ENCODE data around the gene MIB1.
"Not testable (repeated sequence)": the region's sequence is repeated elsewhere in the genome, so short reads cannot be mapped to it uniquely, and the experiment has no call there.

The MIB1 gene

DNA sequence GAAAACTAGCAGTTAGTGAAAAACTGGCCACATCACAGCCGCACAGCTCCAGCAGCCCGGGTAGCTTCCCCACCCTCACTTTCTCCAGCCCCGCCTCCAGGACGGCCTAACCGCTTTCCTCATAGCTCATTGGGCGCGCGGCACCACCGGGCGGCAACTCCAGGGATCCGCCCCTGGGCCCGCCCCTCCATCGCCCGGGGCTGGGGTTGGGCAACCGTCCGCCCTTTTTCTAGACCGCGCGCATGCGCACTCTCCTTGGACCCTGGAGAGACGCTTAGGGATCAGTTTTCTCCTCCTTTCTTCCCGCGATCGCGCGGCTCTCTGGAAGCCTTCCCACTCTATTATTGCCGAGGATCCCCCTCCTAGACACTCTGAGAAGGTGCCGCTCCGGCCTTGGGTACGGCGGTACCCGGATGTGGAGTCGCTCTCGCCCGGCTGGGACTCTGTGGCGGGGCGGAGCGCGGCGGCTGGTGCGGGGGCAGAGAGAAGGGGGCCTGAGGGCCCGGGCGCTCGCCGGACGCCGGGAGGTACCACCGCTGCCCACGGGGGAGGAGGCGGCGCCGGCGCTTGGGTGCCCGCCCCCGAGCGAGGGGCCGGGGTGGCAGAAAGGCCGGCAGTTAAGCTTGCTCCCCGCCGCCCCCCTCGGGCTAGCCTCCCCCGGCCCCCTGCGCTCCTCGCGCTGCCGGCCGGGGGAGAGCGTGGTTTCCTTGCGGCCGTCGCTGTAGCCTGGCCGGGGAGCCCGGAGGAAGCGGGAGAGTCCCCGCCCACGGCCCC is at the start of gene MIB1:
MIB1 (plus strand) TSS at position 255 of the 774 bp plus-strand sequence. CDS start 792 bp downstream, outside the sequence.
- peak; percentile 95 to 98 (median 96) for DNase-seq

DNA sequence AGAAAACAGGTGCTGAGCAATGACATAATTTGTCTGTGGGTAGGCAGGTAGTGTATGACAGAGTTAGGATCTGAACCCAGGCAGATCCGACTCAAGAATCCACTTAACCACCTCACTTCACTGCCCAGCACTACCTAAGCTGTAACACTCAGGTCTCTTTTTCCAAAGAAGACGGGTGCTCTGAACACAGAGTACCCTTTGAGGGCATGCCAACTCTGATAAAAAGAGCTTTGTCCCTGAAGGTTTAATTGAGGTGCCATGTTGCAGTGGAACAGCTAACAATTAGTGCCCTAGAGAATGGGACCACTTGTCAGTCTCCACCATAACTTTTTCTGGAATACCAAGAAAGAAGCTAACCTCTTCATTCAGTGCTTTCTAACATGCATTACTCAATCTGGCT is 47.3 kb upstream of the MIB1 start:
- DNase-seq = no peak

DNA sequence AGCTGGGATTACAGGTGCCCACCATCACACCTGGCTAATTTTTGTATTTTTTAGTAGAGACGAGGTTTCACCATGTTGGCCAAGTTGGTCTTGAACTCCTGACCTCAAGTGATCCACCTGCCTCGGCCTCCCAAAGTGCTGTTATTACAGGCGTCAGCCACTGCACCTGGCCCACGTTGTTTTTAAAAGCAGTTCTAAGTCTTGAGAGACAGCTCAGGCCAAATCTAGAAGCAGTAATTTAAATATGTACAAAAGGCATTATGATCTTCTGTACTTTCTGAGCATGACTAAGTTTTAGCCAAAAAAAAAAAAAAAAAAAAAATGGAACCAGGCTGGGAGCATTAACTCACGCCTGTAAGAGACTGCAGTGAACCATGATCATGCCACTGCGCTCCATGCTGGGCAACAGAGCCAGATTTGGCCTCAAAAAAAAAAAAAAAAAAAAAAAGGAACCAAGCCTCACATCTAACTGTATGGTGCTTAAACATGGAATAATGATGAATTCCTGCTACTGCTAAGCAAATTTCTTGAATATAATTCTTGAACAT is 40.0 kb upstream of the MIB1 start:
- no peak for DNase-seq

DNA sequence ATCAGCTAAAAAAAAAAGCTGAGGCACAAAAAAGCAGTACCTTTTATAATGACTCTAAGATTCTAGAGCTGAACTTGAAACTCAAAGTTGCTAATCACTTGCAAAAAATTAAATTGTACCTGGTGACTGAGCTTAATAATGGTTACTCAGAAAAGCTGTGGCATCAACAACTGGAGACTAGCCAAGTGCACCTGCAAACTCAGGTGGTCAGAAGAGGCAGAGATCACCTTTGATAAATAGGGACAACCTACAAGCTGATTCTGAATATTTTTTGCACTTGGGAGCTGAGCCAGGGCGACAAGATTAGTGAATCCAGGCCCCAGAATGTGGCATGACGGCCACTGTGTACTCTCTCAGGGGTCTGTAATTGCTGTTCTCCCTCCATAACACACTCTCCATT is 39.0 kb upstream of the MIB1 start:
- DNase-seq = no peak

DNA sequence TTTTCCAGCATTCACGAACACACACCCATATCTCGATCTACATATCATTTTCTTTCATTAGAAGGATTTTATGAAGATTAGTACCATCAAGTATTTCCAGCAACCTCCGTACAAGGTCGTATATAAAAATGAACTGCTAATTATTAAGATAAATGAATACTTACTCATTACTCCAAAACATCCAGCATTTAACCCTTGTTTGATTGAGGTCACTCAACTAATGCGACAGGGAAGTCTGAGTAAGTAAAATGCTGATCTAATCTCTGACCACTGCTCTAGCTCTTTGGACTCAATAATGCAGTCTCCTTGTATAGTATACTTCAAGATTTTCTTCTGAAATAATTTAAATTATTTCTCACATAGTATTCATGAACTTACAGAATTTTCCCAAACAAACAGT is 38.0 kb upstream of the MIB1 start:
- no peak for DNase-seq

DNA sequence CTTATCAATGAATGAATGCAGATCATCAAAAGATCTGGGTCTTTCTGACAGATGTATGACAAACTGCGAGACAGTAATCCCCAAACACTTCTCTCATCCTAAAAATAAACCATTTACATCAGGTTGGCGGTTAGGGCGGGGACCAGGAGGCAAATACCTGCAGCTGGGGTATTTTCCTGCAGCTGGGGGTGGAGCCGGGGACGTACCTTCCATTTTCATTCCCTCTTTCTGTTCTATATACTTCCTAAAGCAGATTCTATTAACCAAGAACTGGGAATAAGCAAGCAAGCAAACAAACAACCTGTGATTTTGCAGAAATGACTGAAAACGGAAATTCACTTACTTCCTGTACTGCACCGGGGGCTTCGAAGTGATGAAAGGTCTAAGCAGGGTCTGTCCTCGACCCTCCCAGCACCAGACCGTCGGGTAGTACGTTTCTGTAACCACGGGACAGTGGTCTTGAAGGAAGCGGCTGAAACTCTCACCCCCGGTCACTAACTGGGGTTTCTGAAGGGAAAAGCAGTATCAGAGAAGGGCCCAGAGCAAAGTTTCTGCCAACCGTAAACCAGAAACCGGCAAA is 37.3 kb upstream of the MIB1 start:
- DNase-seq = peak in 1 of 4 experiments; percentile 6

DNA sequence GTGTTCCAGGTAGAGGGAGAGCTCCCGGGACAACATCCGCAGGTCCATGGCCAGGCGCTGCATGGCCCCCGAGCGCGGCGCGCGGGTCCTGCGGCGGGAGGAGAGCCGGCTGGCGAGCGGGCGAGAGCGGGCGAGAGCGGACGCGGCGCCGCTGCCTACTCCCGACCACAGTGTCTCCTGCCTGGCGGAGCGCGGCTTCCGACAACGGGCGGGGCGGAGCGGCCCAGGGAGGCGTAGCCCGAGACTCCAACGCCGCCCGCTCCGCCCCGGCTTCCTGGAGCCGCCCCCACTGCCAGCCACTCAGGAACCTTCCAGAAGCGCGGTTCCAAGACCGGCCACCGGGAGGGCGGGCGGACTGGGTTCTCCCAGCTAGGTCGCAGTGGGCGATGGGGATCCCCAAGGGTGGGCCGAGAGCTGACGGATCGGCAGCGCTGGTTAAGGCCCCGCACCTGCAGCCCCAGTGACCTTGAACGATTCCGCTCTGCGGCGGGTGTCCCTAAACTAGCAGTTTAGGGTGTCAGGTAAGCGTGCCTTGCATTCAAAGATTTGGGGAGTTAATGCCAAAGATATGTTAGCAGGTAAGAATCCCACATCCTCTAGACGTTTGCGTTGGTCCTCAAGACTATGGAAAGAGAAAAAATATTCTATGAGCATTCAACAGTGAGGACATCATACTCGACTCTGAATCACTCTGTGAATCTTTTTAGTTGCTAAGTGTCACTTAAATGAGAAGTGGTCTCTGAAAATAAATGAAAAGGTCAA is 35.8 kb upstream of the MIB1 start, which contains the start of gene ABHD3:
ABHD3 (minus strand) TSS at position 172 of the 762 bp plus-strand sequence; CDS start at position 63, 109 bp downstream.
- DNase-seq = peak; percentile 58 to 87 (median 78)

DNA sequence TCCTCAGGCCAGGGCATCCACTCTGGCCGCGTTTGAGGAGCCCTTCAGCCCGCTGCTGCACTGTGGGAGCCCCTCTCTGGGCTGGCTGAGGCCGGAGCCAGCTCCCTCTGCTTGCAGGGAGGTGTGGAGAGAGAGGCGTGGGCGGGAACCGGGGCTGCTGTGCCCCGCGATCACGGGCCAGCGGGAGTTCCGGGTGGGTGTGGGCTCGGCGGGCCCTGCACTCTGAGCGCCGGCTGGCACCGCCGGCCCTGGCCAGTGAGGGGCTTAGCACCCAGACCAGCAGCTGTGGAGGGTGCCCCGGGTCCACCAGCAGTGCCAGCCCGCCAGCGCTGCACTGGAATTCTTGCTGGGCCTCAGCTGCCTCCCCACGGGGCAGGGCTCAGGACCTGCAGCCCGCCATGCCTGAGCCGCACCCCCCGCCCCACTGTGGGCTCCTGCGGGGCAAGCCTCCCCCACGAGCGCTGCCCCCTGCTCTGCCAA is 34.2 kb upstream of the MIB1 start:
- no peak for DNase-seq

DNA sequence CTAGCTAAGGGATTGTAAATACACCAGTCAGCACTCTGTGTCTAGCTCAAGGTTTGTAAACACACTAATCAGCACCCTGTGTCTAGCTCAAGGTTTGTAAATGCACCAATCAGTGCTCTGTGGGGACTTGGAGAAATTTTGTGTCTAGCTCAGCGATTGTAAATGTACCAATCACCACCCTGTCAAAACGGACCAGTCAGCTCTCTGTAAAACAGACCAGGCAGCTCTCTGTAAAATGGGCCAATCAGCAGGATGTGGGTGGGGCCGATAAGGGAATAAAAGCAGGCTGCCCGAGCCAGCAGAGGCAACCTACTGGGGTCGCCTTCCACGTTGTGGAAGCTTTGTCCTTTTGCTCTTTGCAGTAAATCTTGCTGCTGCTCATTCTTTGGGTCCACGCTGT is 33.5 kb upstream of the MIB1 start:
- DNase-seq = not testable (repeated sequence)

DNA sequence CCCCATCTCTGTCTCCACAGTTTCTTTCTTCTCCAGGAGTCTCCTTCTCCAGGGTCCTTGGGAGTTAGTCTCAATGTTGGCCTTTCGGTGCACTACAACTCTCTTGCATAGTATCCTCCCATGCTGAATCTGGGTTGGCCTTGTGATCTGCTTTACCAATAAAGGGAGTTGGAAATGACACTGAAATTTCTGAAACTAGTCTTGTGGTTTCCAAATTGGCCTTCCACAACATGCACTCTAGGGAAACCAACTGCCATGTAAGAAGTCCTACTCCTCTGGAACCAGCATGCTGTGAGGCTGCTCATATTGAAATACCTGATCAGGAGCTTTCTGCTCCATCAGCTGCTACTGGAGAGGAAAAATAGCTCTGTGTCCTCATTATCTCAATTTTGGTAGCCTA is 26.1 kb upstream of the MIB1 start:
- no peak for DNase-seq

DNA sequence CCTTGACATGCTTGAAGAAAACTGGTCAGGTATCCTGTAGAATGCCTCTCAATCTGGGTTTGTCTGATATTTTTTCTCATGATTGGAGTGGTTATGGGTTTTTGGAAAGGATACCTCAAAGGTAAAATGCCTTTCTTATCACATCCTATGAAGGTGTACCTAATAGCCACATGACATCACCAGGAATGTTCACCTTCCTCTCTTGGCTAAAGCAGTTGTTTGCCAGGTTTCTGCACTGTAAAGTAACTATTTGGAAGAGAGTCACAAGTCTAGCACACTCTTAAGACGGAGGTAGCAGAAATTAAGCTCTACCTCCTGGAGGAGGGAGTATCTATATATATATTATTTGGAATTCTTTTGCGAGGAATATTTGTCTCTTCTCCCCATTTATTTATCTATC is 17.9 kb upstream of the MIB1 start:
- DNase-seq = no peak

DNA sequence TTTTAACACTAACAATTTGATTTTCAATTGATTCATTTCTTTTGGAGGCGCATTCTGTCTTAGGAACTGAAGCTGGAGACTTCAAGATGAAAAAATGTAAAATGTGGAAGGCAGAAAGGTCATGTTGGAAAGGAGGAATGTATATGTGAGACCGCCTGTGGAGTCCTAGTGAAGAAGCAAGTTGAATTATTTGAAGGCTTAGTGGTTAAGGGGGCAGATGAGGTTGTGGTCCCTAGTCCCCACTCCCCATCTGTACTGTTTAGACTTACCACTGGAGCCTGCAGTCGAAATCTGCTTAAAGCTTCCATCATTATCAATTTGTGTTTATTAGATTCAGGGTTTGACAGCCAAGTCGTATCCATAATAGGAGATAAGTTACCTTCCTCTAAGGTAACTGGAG is 15.4 kb upstream of the MIB1 start:
- DNase-seq = no peak

DNA sequence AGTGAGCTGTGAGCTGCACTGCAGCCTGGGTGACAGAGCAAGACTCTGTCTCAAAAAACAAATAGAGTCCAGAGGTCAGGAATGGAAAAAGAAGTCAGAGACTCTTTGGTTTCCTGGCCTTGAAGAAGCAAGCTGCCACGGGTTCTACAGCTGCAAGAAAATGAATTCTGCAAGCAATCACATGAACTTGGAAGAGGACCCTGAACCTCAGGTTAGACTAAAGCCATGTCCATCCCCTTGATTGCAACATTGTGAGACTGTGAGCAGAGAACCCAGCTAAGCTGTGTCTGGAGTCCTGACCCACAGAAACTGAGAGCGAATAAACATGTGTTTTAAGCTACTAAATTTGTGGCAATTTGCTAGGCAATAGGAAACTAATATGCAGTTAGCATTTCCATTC is 12.9 kb upstream of the MIB1 start:
- no peak for DNase-seq

DNA sequence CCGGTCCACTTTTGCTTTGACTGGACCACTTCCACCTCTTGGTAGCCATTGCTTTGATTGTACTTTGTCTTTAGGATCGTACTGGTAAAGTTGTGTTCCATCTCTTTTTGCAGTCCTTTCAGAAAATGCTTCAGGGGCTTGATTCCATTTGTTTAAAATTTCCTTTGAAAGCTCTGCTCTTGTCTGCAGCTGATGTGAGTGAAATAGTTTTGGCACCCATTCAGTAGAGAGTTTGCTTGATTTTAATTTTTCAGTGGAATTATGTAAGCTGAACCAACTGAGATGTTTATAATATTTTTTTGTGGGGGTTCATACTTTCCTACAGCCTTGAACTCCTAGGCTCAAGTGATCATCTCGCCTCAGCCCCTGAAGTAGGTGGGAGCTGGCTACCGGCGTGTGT is 7.6 kb upstream of the MIB1 start:
- DNase-seq = no peak

DNA sequence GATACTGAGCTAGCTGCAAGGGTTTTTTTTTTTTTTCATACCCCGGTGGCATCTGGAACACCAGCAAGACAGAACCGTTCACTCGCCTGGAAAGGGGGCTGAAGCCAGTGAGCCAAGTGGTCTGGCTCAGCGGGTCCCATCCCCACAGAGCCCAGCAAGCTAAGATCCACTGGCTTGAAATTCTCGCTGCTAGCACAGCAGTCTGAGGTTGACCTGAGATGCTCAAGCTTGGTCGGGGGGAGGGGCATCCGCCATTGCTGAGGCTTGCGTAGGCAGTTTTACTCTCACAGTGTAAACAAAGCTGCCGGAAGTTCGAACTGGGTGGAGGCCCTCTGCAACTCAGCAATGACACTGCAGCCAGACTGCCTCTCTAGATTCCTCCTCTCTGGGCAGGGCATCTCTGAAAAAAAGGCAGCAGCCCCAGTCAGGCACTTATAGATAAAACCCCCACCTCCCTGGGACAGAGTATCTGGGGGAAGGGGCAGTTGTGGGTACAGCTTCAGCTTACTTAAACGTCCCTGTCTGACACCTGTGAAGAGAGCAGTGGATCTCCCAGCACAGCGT is 5.1 kb upstream of the MIB1 start:
- peak in 1 of 4 experiments; percentile 5 for DNase-seq

DNA sequence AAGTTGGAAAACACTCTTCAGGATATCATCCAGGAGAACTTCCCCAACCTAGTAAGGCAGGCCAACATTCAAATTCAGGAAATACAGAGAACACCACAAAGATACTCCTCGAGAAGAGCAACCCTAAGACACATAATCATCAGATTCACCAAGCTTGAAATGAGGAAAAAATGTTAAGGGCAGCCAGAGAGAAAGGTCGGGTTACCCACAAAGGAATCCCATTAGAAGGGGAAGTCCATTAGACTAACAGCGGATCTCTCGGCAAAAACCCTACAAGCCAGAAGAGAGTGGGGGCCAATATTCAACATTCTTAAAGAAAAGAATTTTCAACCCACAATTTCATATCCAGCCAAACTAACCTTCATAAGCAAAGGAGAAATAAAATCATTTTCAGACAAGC is 3.7 kb upstream of the MIB1 start:
- not testable (repeated sequence) for DNase-seq

DNA sequence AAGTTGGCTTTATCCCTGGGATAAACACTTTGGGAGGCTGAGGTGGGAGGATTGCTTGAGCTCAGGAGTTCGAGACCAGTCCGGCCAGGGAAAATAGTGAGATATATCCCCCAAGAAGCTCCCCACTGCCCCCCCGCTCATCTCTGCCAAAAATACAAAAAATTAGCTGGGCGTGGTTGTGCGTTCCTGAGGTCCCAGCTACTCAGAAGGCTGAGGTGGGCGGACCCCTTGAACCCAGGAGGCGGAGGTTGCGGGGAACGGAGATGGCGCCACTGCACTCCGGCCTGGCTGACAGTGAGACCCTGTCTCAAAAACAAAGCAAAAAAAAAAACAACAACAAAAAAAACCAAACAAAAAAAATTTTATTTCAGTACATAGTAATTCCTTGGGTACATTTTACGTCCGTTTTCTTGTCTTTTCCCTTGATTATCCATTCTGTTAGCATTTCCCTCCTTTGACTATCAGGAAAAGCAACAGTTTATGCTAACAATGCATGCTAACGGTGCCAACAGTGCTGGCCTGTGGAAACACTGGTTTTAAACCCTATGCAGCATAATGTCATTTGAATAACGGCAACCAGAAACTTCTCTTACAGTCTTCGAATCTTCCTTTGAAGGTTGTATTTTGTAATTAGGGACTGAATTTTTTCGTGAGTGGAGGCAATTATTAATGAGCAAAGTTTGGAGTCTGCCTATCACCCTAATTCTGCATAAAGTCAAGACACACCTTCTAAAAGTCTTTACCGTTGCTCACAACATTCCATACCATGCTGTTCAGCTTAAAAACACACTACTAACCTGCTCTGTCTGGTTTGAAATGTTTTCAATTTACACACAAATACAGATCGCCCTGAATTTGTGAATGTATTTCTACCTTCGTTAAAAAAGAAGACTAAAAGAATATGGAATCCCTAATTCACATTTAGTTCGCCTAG is 721 bp upstream of the MIB1 start:
- no peak for DNase-seq

DNA sequence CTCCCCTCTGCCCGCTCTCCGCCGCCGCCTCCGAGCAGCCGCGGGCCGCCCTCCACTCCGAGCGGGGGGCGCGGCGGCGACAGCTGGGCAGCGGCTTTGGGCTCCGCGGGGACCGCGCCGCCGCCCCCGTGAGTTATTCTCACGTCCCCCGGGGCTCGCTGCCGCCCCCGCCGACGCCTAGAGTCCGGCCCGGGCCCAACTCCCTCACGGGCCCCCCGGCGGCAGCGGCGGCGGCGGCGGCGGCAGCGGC is 645 bp downstream of the MIB1 start:
- DNase-seq = peak in 1 of 4 experiments; percentile 20

DNA sequence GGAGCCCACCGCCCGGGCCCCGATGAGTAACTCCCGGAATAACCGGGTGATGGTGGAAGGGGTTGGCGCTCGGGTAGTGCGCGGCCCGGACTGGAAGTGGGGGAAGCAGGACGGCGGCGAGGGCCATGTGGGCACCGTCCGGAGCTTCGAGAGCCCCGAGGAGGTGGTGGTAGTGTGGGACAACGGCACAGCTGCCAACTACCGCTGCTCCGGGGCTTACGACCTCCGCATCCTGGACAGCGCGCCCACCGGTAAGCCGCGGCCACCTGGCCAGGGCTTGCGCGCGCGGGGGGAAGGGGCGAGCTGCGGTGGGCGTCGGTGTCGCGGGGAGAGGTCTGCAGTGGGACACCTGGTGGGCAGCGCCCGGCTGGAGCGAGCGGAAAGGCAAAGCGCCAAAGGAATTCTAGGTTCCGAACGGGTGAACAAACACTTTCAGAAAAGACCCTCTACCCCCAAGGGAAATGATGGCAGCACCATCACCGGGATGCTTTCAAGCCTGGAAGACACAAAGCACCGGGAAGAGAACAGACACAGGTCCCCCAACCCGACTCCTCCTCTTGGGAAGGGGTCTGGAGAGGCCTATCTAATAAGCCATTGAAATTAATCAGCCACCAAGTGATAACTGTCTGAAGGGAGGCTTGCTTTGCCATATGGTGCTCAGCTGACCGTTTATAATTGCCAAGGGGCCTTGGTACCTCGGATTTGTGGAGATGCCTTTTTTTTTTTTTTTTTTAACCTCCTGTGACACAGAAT is 1.1 kb downstream of the MIB1 start:
- peak in 2 of 4 experiments; percentile 2 to 8 for DNase-seq

DNA sequence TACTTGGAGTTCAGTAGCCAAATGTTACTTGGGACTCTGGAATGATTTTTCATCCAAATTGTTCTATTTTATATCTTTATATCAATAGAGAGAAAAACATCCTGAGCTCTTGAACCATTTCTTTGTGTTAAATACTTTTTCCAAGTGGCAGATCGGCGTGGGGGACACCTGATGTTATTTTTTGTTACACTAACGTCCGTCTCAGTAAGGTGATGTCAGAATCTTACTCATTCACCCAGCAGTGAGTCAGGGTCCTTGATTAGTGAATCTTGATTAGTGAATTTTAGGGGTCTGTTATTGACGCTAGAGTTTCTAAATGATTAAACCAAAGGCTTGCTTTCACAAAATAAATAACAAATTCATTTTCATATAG is 1.7 kb downstream of the MIB1 start:
- no peak for DNase-seq

DNA sequence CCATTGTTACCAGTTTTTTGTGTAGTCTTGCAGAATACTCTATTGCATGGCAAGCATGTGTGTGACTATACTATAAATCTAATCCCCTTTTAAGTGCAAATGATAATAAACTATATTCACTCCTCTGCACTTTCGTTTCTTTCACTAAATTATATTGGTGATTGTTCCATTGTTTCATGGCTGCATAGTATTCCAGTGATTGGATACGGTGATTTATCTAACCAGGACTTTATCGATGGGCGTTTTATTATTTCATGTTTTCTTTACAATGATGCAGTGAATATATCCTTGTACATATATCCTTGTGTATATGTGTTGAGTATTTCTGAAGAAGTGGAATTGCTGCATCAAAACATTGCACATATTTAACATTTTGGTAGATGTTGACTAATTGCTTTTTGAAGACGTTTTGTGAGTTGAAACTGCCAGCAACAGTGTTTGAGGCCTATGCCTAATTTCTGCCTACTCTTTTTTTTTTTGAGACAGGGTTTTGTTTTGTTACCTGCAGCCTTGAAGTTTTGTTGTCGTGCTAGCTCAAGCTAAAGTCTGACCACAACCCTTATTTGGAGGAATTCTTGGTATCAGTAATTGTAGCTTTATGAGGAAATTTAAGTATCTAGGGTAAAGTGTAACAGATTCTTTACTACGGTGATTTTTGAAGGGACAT is 2.7 kb downstream of the MIB1 start:
- no peak for DNase-seq
